Measurements from ENCODE around the gene PARP1.

DNA sequence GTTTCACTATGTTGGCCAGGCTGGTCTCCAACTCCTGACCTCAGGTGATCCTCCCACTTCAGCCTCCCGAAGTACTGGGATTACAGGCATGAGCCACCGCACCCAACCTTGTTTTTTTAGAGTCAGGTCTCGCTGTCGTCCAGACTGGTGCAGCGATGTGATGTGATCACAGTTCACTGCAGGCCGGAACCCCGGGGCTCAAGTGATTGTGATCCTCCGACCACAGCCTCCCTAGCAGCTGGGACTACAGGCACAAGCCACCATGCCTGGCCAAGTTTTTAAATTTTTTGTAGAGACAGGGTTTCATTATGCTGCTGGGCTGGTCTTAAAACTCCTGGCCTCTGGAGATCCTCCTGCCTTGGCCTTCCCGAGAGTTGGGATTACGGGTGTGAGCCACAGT is 52.9 kb downstream of the PARP1 start:
- TF ChIP-seq, protein P1, sequence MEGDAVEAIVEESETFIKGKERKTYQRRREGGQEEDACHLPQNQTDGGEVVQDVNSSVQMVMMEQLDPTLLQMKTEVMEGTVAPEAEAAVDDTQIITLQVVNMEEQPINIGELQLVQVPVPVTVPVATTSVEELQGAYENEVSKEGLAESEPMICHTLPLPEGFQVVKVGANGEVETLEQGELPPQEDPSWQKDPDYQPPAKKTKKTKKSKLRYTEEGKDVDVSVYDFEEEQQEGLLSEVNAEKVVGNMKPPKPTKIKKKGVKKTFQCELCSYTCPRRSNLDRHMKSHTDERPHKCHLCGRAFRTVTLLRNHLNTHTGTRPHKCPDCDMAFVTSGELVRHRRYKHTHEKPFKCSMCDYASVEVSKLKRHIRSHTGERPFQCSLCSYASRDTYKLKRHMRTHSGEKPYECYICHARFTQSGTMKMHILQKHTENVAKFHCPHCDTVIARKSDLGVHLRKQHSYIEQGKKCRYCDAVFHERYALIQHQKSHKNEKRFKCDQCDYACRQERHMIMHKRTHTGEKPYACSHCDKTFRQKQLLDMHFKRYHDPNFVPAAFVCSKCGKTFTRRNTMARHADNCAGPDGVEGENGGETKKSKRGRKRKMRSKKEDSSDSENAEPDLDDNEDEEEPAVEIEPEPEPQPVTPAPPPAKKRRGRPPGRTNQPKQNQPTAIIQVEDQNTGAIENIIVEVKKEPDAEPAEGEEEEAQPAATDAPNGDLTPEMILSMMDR (IDR thresholded peaks at IDR 0.05): no peak
- no peak for TF ChIP-seq EZH2 (IDR thresholded peaks at IDR 0.05)

Data from neural progenitor cell (in vitro differentiated cells).